Activated naive CD8-positive, alpha-beta T cell treated with anti-CD3 and anti-CD28 coated beads, Interleukin-2, amount 50 U/mL, for 16 hours (primary cell): ENCODE results near the gene ADAMTS17.
"Not testable (repeated sequence)": the region's sequence is repeated elsewhere in the genome, so short reads cannot be mapped to it uniquely, and the experiment has no call there.

Experiments
- DNase-seq: peaks from one replicate; pipeline ENCODE4 v3.0.0-alpha.2; 2020; ENCODE audit warnings: low read depth, low spot score

The ADAMTS17 gene

GRCh38 chr15:99956820-99957641, 384.7 kb downstream of the ADAMTS17 start:
- DNase-seq: no peak

DNA sequence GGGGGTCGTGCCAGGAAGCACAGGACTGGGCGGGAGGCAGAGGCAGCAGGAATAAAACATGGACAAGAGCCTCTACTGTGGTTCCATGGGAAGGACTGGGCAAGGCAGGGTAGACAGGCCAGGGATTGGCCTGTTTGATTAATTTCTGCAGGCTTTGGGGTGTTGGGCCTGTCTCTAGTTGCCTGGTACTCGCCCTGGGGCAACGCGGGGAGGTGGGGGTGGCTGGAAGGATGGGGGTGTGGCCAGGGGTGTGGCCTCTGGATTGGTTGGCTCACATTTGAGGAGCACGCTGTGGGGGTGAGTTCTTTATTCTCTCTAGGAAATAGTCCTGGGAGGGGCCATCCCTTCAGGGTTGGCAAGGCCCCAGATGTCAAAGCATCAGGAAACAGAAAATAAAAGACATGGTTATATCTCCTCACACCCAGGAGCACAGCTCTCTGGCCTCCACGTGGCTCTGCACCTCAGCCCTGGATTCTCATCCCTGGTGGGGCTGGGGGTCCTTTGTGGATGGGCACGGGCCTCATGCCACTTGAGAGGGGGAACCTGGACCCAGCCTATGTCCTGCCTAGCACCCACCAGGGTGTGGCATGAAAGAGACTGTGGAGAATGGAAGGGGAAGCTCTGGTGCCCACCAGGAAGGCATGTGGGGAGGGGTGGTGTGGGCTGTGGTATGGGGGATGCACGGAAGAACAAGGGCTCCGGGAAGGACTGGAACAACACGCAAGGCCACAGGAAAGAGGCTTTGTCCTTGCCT, 385.6 kb downstream of the ADAMTS17 start:
- no peak for DNase-seq

- DNase-seq: no peak
These were observed 386.2 kb downstream of the ADAMTS17 start for GRCh38 chr15:99955532-99955931.

GRCh38 chr15:99955181-99955525, 386.6 kb downstream of the ADAMTS17 start:
- DNase-seq: no peak

DNA sequence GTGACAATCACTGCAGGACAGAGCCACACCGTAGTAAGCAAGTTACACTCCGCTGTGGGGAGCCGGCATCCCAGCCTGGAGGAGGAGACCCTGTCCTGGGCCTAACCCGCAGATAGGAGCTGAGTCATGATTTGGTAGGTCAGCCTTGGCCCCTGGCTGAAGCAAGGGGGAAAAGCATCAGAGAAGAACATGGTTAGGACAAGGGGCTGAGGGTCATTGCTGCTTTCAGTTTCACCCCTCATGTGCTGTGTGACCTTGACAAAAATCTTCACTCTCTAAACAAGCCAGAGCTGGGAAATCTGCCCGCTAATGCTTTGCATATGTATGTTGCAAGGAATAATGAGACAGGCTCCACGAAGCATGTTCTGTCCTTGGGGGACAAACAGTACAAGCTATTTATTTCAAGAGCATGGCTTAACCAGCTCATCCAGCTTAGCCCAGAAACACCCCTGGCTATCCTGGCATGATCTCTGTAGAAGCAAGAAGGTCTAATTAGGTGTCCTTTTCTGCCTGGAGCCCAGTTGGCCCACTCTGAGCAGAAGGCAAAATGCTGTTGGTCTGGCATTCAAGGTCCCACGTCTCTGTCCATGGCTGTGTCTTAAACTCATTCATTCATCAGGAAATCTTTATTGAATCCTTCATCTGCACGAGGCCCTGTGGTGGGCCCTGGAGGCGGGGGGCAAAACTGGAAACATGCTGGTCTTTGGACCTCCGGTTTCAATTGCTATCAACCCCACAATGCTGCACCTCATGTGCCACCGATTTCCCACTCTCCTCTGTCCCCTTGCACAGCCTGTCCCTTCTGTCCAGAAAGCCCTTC, 387.2 kb downstream of the ADAMTS17 start:
- no peak for DNase-seq

- no peak for DNase-seq
These were observed 387.9 kb downstream of the ADAMTS17 start for GRCh38 chr15:99953886-99954285.

- no peak for DNase-seq
These were observed 390.3 kb downstream of the ADAMTS17 start for GRCh38 chr15:99951511-99951910.

DNA sequence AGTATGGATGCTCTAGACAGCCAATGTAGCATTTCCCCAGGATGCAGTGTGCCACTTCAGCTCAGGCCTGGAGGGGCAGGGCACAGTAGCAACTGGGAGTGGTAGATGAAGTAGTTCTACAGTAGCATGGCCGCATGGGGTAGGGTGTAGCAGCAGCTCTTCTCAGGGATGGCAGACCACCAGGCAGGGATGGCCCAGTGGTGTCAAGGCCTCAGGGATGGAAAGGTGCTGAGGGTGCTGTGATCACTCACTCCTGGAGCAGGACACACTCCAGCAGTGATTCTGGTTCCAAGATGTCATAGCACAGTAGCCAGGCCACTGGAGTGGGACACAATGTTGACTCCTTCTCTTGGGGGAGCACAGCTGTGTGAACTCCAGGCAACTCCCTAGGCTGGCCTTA, 397.6 kb downstream of the ADAMTS17 start:
- no peak for DNase-seq

- no peak for DNase-seq
These were observed 398.3 kb downstream of the ADAMTS17 start for GRCh38 chr15:99943466-99943865.

DNA sequence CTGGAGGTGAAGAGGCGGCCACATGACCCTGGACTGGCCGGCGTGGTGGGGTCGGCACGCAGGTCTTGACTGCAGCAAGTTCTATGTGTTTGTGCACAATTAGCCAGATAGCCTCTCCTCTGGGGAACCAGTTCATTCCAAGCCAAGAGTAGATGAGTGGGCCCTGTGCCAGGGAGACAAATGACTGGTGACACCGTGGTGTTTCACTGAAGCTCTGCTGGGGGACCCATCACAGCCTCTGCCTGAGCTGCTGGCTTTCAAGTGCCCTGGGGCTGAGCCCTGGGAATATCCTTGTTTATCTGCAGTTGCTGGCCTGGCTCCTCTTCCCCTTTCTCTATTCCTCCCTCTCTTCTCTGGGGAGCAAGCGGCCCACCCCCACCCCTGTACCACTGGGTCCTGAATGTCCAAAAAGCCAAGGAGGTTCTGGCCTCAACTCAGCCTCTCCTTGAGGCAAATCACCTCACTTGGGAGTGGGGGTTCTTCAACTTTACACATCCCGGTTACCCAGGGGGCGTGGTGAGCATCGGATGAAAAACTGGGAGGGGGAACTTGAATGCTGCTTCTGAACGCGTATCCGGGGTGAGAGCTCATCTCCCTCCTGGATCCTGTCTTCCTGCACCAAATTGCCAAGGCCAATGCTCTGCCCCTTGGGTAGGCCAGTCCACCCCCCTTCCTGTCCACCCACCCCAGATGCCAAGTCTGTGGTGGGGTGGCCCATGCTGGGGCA, 408.9 kb downstream of the ADAMTS17 start:
- no peak for DNase-seq

GRCh38 chr15:99931703-99932603, 409.8 kb downstream of the ADAMTS17 start:
- DNase-seq: no peak

GRCh38 chr15:99930696-99931095, 411.1 kb downstream of the ADAMTS17 start:
- no peak for DNase-seq

GRCh38 chr15:99929266-99929665, 412.5 kb downstream of the ADAMTS17 start:
- DNase-seq: no peak

DNA sequence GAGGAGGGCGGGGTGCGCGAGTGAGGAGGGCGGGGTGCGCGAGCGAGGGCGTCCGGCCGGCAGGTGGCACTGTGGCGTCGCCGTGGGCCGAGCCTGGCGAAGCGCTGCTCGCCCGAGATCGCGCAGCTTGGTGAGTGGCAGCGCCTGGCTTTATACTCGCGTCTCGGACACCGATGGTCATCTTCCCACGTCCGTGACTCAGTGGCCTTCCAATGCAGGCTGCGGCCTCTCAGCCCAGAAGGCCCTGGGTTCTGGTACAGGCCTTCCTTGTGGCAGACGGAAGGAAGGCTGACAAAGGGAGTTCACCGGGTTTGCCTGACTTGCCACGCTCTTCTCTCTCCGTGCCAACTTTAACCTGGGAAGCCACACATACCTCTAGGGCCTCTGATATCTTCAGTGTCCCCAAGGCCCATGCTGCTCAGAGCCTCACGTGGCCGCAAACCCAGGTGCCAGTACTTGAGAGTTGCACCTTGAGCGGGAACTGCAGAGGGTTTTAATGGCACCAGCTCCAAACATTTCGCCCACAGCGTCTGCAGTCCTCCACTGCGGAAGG, 413.3 kb downstream of the ADAMTS17 start:
- DNase-seq: peak; percentile 63

GRCh38 chr15:99926532-99926931, 415.2 kb downstream of the ADAMTS17 start:
- not testable (repeated sequence) for DNase-seq

- peak; percentile 14 for DNase-seq
These were observed 415.9 kb downstream of the ADAMTS17 start for GRCh38 chr15:99925661-99926461.

DNA sequence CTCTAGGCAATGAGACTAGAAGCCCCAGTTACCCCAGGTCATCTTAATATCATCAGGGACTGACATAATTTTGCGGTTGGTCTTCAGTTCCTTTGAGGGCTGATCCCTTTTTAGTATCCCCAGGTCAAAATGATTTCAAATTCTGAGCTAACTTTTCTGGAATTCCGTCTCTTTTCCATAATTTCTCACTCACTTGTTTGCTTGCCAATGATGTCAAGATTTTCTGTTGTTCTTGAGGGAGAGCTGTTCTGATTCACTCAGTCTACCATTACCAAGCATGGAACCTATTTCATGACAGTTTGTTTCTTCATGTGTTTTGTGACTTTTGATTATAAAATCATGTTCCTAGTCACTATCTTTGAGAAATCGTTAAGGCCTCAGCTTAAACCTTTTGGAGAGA, 418.1 kb downstream of the ADAMTS17 start:
- DNase-seq: no peak
